Skeletal muscle tissue (tissue), 4 donors: Measurements from ENCODE around the gene CTTNBP2. TPM values are rescaled to one million over a fixed set of nuclear protein-coding genes. Genes with fewer than 3 reads are reported as not detected.

Experiments
- H3K27ac ChIP-seq: one replicate; pipeline ENCODE4 v1.7.0; 2013; ENCODE audit warnings: mild to moderate bottlenecking, low read depth, low read length, inconsistent platforms
- H3K27me3 ChIP-seq, 3 donors: one replicate each; pipeline ENCODE4 v1.7.0; 2013; ENCODE audit warnings: low read length in 3 of 3; ENCODE audit not compliant: control insufficient read depth in 3 of 3, insufficient read depth in 3 of 3
- H3K36me3 ChIP-seq, 3 donors: one replicate each; pipeline ENCODE4 v1.7.0; 2013; ENCODE audit warnings: low read length in 3 of 3; ENCODE audit not compliant: control insufficient read depth in 3 of 3, insufficient read depth in 3 of 3
- H3K4me1 ChIP-seq, 3 donors: one replicate each; pipeline ENCODE4 v1.7.0; 2013; ENCODE audit warnings: low read length in 3 of 3, mild to moderate bottlenecking in 3 of 3; ENCODE audit not compliant: control insufficient read depth in 3 of 3, insufficient read depth in 3 of 3
- H3K4me3 ChIP-seq, 3 donors: one replicate each; pipeline ENCODE4 v1.7.0; 2013; ENCODE audit warnings: low read length in 3 of 3
- H3K9ac ChIP-seq, 3 donors: one replicate each; pipeline ENCODE4 v1.7.0; 2013; ENCODE audit warnings: low read length in 3 of 3, mild to moderate bottlenecking in 3 of 3, moderate library complexity in 2 of 3, low read depth in 1 of 3
- H3K9me3 ChIP-seq, 3 donors: one replicate each; pipeline ENCODE4 v1.7.0; 2013; ENCODE audit warnings: low read length in 3 of 3; ENCODE audit not compliant: control insufficient read depth in 3 of 3
- total RNA-seq: library from RNA; depleted of rRNA; stranded (reverse); fragments of >200 nt; gene quantifications from one replicate; pipeline ENCODE4 v1.2.3, GENCODE V29; 2014
- donor health status: Osteomylitis.

Gene CTTNBP2
- total RNA-seq, 1 donor from 2014 or later: 1.6 TPM

- no peaks in the 10 kb centered on the region for H3K9me3 ChIP-seq
- H3K36me3 ChIP-seq: no peaks in the 10 kb centered on the region
- no peak overlapping the region for H3K4me3 ChIP-seq
- H3K27me3 ChIP-seq: no peaks in the 10 kb centered on the region
- H3K27ac ChIP-seq: no peak overlapping the region
- no peaks in the 10 kb centered on the region for H3K4me1 ChIP-seq
- H3K9ac ChIP-seq: no peak overlapping the region
Measured at GRCh38 chr7:117731455-117731854, 141.8 kb downstream of the CTTNBP2 start.

GRCh38 chr7:117730390-117730789 lies 142.9 kb downstream of the CTTNBP2 start:
- H3K27ac ChIP-seq: no peak overlapping the region
- H3K4me1 ChIP-seq: no peaks in the 10 kb centered on the region
- no peak overlapping the region for H3K9ac ChIP-seq
- H3K9me3 ChIP-seq: no peaks in the 10 kb centered on the region
- no peaks in the 10 kb centered on the region for H3K36me3 ChIP-seq
- no peak overlapping the region for H3K4me3 ChIP-seq
- H3K27me3 ChIP-seq: no peaks in the 10 kb centered on the region

GRCh38 chr7:117728890-117729624 lies 144.2 kb downstream of the CTTNBP2 start:
- H3K27me3 ChIP-seq: no peaks in the 10 kb centered on the region
- no peak overlapping the region for H3K9ac ChIP-seq
- H3K4me1 ChIP-seq: no peaks in the 10 kb centered on the region
- no peaks in the 10 kb centered on the region for H3K9me3 ChIP-seq
- H3K36me3 ChIP-seq: no peaks in the 10 kb centered on the region
- H3K27ac ChIP-seq: no peak overlapping the region
- no peak overlapping the region for H3K4me3 ChIP-seq

- no peak overlapping the region for H3K4me3 ChIP-seq
- H3K9ac ChIP-seq: no peak overlapping the region
- no peaks in the 10 kb centered on the region for H3K27me3 ChIP-seq
- H3K27ac ChIP-seq: no peak overlapping the region
- no peaks in the 10 kb centered on the region for H3K9me3 ChIP-seq
- H3K4me1 ChIP-seq: no peaks in the 10 kb centered on the region
- no peaks in the 10 kb centered on the region for H3K36me3 ChIP-seq
Measured at GRCh38 chr7:117724898-117725297, 148.3 kb downstream of the CTTNBP2 start.

- no peak overlapping the region for H3K27ac ChIP-seq
- H3K4me1 ChIP-seq: no peaks in the 10 kb centered on the region
- no peak overlapping the region for H3K4me3 ChIP-seq
- no peaks in the 10 kb centered on the region for H3K9me3 ChIP-seq
- no peak overlapping the region for H3K9ac ChIP-seq
- no peaks in the 10 kb centered on the region for H3K27me3 ChIP-seq
- H3K36me3 ChIP-seq: no peaks in the 10 kb centered on the region
Measured at GRCh38 chr7:117719377-117719776, 153.9 kb downstream of the CTTNBP2 start.

GRCh38 chr7:117718116-117718835 lies 155.0 kb downstream of the CTTNBP2 start:
- H3K36me3 ChIP-seq: no peaks in the 10 kb centered on the region
- H3K4me3 ChIP-seq: no peak overlapping the region
- H3K27me3 ChIP-seq: no peaks in the 10 kb centered on the region
- H3K27ac ChIP-seq: no peak overlapping the region
- H3K9me3 ChIP-seq: no peaks in the 10 kb centered on the region
- H3K4me1 ChIP-seq: no peaks in the 10 kb centered on the region
- H3K9ac ChIP-seq: no peak overlapping the region

GRCh38 chr7:117717357-117717756 lies 155.9 kb downstream of the CTTNBP2 start:
- no peaks in the 10 kb centered on the region for H3K27me3 ChIP-seq
- H3K9ac ChIP-seq: no peak overlapping the region
- no peak overlapping the region for H3K27ac ChIP-seq
- no peaks in the 10 kb centered on the region for H3K36me3 ChIP-seq
- H3K9me3 ChIP-seq: no peaks in the 10 kb centered on the region
- no peaks in the 10 kb centered on the region for H3K4me1 ChIP-seq
- no peak overlapping the region for H3K4me3 ChIP-seq

- H3K9ac ChIP-seq: no peak overlapping the region
- no peaks in the 10 kb centered on the region for H3K4me1 ChIP-seq
- no peaks in the 10 kb centered on the region for H3K9me3 ChIP-seq
- no peak overlapping the region for H3K4me3 ChIP-seq
- H3K27me3 ChIP-seq: no peaks in the 10 kb centered on the region
- no peak overlapping the region for H3K27ac ChIP-seq
- no peaks in the 10 kb centered on the region for H3K36me3 ChIP-seq
Measured at GRCh38 chr7:117716707-117717299, 156.4 kb downstream of the CTTNBP2 start.

GRCh38 chr7:117715784-117716445 lies 157.3 kb downstream of the CTTNBP2 start:
- Histone ChIP-seq H3K9ac (no peak overlapping the region), H3K4me3 (no peak overlapping the region), H3K9me3 (no peaks in the 10 kb centered on the region), H3K27ac (no peak overlapping the region), H3K27me3 (no peaks in the 10 kb centered on the region), H3K36me3 (no peaks in the 10 kb centered on the region), H3K4me1 (no peaks in the 10 kb centered on the region)

GRCh38 chr7:117711556-117711955 lies 161.7 kb downstream of the CTTNBP2 start:
- H3K9ac ChIP-seq: no peak overlapping the region
- no peaks in the 10 kb centered on the region for H3K9me3 ChIP-seq
- H3K36me3 ChIP-seq: no peaks in the 10 kb centered on the region
- H3K4me1 ChIP-seq: no peaks in the 10 kb centered on the region
- H3K4me3 ChIP-seq: no peak overlapping the region
- no peaks in the 10 kb centered on the region for H3K27me3 ChIP-seq
- no peak overlapping the region for H3K27ac ChIP-seq
